Measurements from ENCODE around the gene SKIDA1.
"Not testable (repeated sequence)": the region's sequence is repeated elsewhere in the genome, so short reads cannot be mapped to it uniquely, and the experiment has no call there.

SKIDA1 gene

DNA sequence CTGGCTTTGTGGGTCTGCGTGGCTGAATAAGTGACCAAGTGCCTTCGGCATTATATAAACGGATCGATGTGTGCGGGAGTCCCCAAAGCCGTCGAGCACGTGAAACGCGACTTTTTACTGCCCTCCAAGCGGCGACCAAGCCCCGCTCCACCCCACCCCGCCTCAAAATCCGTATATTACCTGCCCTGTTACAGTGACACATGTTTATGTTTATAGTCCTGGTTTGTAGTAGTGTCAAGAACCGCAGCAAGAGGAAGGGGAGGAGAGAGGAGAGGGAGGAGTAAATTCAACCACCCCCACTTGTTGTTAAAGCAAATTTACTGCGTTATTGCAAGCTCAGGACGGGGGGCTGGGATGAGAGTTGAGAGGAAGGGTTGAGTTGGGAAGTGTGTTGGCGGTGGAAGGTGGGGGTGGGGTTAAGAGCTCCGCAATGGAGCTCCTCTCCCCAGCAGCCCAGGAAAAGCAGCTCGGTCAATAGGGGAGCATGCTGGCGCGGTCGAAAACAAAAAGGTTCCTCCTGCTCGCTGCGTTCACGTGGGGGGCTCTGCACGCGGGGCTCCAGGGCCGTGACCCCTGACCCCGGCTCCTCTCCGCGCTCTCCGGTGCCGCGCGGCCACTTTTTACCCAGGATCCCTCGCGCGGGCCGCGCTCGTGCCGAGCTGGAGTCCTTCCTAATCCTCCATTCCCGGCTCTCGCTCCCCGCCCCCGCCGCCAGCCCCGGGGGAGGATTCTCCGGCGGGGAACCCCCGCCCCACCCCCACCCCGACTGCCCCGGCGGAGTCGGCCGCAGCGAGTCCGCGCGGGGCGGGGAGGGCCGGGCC, at the start of gene SKIDA1:
SKIDA1 (minus strand) TSS at position 316 of the 821 bp plus-strand sequence. CDS start 7,860 bp downstream, outside the sequence.
- peak within 1 kb of the TSS; percentile 99 for H3K27ac Mint-ChIP-seq
- H3K36me3 Mint-ChIP-seq (ENCODE audit: low read depth), result no peaks in the 10 kb centered on the region
- H3K4me1 Mint-ChIP-seq, result peaks cover 62% of the 10 kb centered on the region
- H3K27me3 Mint-ChIP-seq (ENCODE audit: low read depth), result peaks cover 11% of the 10 kb centered on the region
- H3K9me3 Mint-ChIP-seq, result no peaks in the 10 kb centered on the region
- H3K4me3 Mint-ChIP-seq, result peak within 1 kb of the TSS; percentile 90 to 98 (median 93)
- TF ChIP-seq, protein P1, sequence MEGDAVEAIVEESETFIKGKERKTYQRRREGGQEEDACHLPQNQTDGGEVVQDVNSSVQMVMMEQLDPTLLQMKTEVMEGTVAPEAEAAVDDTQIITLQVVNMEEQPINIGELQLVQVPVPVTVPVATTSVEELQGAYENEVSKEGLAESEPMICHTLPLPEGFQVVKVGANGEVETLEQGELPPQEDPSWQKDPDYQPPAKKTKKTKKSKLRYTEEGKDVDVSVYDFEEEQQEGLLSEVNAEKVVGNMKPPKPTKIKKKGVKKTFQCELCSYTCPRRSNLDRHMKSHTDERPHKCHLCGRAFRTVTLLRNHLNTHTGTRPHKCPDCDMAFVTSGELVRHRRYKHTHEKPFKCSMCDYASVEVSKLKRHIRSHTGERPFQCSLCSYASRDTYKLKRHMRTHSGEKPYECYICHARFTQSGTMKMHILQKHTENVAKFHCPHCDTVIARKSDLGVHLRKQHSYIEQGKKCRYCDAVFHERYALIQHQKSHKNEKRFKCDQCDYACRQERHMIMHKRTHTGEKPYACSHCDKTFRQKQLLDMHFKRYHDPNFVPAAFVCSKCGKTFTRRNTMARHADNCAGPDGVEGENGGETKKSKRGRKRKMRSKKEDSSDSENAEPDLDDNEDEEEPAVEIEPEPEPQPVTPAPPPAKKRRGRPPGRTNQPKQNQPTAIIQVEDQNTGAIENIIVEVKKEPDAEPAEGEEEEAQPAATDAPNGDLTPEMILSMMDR (IDR thresholded peaks at IDR 0.05; ENCODE audit: unreplicated experiment in 3 of 3), result no peak

DNA sequence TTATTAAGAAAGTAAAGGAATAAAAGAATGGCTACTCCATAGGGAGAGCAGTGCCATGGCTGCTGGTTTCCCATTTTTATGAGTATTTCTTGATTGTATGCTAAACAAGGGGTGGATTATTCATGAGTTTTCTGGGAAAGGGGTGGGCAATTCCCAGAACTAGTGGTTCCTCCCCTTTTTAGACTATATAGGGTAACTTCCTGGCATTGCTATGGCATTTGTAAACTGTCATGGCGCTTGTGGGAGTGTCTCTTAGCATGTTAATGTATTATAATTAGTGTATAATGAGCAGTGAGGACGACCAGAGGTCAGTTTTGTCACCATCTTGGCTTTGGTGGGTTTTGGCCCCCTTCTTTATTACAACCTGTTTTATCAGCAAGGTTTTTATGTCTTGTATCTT, 49.0 kb upstream of the SKIDA1 start:
- not testable (repeated sequence) for H3K4me3 Mint-ChIP-seq; H3K9me3 Mint-ChIP-seq; H3K27ac Mint-ChIP-seq; H3K4me1 Mint-ChIP-seq; H3K27me3 Mint-ChIP-seq (ENCODE audit: low read depth)
- H3K36me3 Mint-ChIP-seq (ENCODE audit: low read depth), result peaks cover 48% of the 10 kb centered on the region

DNA sequence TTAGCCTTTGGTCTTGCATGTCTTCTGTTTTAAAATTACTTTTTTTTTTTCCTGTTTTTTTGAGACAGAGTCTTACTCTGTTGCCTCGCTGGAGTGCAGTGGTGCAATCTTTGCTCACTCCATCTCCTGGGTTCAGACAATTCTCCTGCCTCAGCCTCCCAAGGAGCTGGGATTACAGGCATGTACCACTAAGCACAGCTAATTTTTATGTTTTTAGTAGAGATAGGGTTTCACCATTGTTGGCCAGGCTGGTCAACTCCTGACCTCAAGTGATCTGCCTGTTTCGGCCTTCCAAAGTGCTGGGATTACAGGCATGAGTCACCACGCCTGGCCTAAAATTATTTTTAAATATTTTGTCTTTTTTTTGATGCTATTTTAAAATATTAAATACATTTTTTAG, 47.1 kb upstream of the SKIDA1 start:
- TF ChIP-seq, protein P1 (IDR thresholded peaks at IDR 0.05; ENCODE audit: unreplicated experiment in 3 of 3), result no peak
- peaks cover 5% of the 10 kb centered on the region for H3K4me1 Mint-ChIP-seq
- no peaks in the 10 kb centered on the region for H3K27me3 Mint-ChIP-seq (ENCODE audit: low read depth)
- no peaks in the 10 kb centered on the region for H3K9me3 Mint-ChIP-seq
- H3K27ac Mint-ChIP-seq, result peak overlapping the region in 2 of 3 experiments; percentile 9 to 20
- peaks cover 50% of the 10 kb centered on the region for H3K36me3 Mint-ChIP-seq (ENCODE audit: low read depth)
- H3K4me3 Mint-ChIP-seq, result no peak overlapping the region

DNA sequence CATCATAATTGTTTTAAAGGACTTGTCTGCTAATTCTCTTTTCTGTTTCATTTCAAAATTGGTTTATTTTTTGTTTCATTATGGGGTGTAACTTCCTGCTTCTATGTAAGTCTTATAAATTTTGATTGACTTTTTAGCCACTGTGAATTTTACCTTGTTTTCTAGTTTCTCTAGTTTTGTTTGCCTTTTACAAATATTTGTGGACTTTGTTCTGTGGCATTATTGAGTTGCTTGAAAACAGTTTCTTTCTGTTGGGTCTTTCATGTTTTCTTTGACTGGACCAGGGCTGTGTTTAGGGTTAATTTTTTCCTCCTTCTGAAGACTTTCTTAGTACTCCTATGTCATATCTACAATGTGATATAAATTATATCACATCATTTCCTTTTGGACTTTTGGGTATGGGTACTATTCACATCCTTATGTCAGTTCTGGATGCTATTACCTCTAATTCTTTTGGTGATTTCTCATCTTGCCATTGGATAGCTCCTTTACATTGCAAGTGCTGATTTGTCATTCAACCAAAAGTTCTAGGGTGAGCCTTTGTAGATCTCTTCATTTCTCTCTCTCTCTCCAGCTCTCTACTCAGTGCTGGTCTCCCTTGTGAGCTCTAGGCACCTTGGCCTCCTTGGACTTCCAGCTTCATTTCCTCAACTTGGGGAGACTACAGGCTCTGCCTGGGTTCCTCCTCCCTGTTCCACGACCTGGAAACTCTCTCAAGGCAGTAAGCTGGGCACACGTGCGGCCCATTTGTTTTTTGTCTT, 45.5 kb upstream of the SKIDA1 start:
- Mint-ChIP-seq H3K4me1 (peaks cover 5% of the 10 kb centered on the region), H3K36me3 (ENCODE audit: low read depth) (peaks cover 55% of the 10 kb centered on the region), H3K27ac (no peak overlapping the region), H3K4me3 (no peak overlapping the region), H3K9me3 (no peaks in the 10 kb centered on the region), H3K27me3 (ENCODE audit: low read depth) (no peaks in the 10 kb centered on the region)
- TF ChIP-seq, protein P1 (IDR thresholded peaks at IDR 0.05; ENCODE audit: unreplicated experiment in 3 of 3), result no peak

DNA sequence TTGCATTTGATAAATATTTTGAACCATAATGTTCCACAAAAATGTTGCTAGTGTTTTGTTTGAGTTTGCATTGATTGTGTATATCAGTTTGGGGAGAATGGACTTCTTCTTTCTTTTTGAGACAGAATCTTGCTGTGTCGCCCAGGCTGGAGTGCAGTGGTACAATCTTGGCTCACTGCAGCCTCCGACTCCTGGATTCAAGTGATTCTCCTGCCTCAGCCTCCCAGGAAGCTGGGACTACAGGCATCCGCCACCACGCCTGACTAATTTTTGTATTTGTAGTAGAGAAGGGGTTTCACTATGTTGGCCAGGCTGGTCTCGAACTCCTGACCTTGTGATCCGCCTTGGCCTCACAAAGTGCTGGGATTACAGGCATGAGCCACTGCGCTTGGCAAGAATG, 33.5 kb upstream of the SKIDA1 start:
- H3K36me3 Mint-ChIP-seq (ENCODE audit: low read depth), result peaks cover 86% of the 10 kb centered on the region
- not testable (repeated sequence) for H3K9me3 Mint-ChIP-seq; H3K27ac Mint-ChIP-seq; H3K4me3 Mint-ChIP-seq; H3K4me1 Mint-ChIP-seq; H3K27me3 Mint-ChIP-seq (ENCODE audit: low read depth)

DNA sequence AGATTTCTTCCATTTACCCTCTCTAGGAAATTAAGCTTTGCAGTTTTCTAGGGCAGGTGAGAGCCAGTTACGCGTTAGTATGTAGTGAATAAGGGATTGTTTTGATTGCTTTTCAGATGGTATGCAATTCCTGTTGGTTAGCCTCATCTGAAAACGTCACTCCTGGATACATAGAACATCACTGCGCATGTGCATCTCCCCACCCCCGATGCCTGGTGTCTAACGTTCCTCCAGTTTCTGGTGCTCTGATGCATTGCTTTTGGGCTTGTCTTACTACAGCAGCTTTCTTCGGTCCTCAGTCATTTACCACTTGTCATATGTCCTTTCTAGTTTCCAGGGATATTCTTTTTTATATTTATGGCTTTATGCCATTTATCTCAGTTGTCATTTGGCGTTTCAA, 31.0 kb upstream of the SKIDA1 start:
- peaks cover 3% of the 10 kb centered on the region for H3K9me3 Mint-ChIP-seq
- TF ChIP-seq, protein P1 (IDR thresholded peaks at IDR 0.05; ENCODE audit: unreplicated experiment in 3 of 3), result no peak
- no peaks in the 10 kb centered on the region for H3K4me1 Mint-ChIP-seq
- H3K4me3 Mint-ChIP-seq, result no peak overlapping the region
- no peaks in the 10 kb centered on the region for H3K27me3 Mint-ChIP-seq (ENCODE audit: low read depth)
- peaks cover 92% of the 10 kb centered on the region for H3K36me3 Mint-ChIP-seq (ENCODE audit: low read depth)
- H3K27ac Mint-ChIP-seq, result no peak overlapping the region

Data from nephron (organoid).